ENCODE measurements around the gene SLC23A1.
A peak's percentile ranks its signal among the peaks of the same experiment; 100 is the strongest.

SLC23A1 gene

DNA sequence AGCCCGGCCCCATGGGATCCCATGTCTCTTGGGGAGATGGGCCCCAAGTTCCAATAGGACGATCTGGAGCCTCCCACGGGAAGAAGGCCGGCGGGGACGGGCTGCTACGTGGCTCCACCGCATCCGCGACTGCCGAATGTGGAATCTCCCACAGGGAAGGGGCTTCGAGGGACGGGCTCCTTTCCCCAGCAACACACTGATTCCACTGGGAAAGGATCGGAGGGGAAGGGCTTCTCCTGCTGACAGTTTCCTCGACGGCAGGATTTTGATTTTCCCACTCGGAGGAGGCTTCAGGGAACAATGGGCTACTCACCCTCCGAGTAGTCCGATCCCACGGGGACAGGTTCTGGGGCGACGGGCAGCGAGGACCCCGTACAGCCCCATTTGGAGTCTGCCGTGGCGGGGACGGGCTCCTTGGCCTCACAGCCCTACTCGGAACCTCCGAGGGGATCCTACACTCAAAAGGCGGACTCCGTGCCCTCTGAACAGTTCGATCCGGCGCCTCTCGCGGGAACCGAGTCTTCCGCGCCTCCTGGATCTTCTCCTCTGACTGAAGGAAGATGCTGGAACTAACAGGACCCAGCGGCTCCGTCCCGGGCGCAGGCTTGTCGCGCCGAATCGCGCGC lies 10.5 kb upstream of the SLC23A1 start:
- TF ChIP-seq ZFP30 (CRISPR knock-in tag; IDR thresholded peaks at IDR 0.05) (no peak), ISL1 (CRISPR knock-in tag; IDR thresholded peaks at IDR 0.05) (no peak), GLIS3 (CRISPR knock-in tag; IDR thresholded peaks at IDR 0.05) (no peak)
- no peak for ATAC-seq

DNA sequence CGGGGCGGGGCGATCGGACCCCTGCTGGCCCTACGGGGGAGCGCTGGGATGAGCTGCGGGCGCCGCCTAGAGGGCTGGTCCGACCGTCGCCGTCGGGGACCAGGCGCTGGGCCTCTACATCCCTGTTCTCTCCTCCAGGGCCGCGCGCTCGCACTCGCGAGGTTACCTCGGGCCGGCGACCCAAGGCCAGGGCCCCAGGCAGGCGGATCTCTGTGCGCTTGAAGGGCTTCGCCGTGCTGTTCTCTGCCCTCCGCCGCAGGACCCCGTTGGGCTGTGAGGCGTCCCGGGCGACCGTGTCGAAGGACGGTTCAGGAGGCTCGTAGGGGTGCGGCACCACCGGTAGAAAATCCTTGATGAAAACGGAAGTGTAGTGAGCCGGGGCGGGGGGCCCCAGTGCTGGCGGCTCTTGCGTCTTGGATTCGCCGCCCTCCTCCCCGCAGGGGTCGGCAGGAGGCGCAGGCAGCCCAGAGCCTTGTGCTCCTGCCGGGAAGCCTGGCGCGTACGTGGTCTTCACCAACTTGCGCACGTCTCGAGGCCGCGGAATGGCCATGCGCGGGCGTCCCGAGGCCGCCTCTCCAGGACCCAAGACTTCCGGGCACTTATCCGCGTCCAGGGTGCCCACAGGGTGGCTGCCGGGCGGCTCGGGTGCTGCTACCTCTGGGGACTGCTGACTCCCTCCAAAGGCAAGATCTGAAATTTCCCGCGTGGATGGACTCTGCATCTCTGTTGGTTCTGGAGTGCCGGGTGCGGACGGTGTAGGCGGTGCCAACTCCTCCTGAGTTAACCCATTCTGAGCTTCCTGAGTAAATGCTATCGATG lies 9.8 kb upstream of the SLC23A1 start:
- TF ChIP-seq, protein P1, sequence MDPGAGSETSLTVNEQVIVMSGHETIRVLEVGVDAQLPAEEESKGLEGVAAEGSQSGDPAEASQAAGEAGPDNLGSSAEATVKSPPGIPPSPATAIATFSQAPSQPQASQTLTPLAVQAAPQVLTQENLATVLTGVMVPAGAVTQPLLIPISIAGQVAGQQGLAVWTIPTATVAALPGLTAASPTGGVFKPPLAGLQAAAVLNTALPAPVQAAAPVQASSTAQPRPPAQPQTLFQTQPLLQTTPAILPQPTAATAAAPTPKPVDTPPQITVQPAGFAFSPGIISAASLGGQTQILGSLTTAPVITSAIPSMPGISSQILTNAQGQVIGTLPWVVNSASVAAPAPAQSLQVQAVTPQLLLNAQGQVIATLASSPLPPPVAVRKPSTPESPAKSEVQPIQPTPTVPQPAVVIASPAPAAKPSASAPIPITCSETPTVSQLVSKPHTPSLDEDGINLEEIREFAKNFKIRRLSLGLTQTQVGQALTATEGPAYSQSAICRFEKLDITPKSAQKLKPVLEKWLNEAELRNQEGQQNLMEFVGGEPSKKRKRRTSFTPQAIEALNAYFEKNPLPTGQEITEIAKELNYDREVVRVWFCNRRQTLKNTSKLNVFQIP (CRISPR knock-in tag; IDR thresholded peaks at IDR 0.05; ENCODE audit: borderline replicate concordance, low read depth) = no peak
- TF ChIP-seq ARNTL (CRISPR knock-in tag; IDR thresholded peaks at IDR 0.05; ENCODE audit: borderline replicate concordance, low read depth) = no peak
- no peak for TF ChIP-seq BACH2 (CRISPR knock-in tag; IDR thresholded peaks at IDR 0.05; ENCODE audit: borderline replicate concordance)
- TF ChIP-seq CSDC2 (CRISPR knock-in tag; IDR thresholded peaks at IDR 0.05) = no peak
- TF ChIP-seq ZNF565 (CRISPR knock-in tag; conservative IDR thresholded peaks at IDR 0.05; ENCODE audit: low read depth) = no peak
- TF ChIP-seq ISL1 (CRISPR knock-in tag; IDR thresholded peaks at IDR 0.05) = no peak
- TF ChIP-seq, protein P2, sequence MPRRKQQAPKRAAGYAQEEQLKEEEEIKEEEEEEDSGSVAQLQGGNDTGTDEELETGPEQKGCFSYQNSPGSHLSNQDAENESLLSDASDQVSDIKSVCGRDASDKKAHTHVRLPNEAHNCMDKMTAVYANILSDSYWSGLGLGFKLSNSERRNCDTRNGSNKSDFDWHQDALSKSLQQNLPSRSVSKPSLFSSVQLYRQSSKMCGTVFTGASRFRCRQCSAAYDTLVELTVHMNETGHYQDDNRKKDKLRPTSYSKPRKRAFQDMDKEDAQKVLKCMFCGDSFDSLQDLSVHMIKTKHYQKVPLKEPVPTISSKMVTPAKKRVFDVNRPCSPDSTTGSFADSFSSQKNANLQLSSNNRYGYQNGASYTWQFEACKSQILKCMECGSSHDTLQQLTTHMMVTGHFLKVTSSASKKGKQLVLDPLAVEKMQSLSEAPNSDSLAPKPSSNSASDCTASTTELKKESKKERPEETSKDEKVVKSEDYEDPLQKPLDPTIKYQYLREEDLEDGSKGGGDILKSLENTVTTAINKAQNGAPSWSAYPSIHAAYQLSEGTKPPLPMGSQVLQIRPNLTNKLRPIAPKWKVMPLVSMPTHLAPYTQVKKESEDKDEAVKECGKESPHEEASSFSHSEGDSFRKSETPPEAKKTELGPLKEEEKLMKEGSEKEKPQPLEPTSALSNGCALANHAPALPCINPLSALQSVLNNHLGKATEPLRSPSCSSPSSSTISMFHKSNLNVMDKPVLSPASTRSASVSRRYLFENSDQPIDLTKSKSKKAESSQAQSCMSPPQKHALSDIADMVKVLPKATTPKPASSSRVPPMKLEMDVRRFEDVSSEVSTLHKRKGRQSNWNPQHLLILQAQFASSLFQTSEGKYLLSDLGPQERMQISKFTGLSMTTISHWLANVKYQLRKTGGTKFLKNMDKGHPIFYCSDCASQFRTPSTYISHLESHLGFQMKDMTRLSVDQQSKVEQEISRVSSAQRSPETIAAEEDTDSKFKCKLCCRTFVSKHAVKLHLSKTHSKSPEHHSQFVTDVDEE (CRISPR knock-in tag; IDR thresholded peaks at IDR 0.05) = no peak
- TF ChIP-seq ZC3H10 (CRISPR knock-in tag; IDR thresholded peaks at IDR 0.05) = no peak
- peak; percentile 56 for ATAC-seq

DNA sequence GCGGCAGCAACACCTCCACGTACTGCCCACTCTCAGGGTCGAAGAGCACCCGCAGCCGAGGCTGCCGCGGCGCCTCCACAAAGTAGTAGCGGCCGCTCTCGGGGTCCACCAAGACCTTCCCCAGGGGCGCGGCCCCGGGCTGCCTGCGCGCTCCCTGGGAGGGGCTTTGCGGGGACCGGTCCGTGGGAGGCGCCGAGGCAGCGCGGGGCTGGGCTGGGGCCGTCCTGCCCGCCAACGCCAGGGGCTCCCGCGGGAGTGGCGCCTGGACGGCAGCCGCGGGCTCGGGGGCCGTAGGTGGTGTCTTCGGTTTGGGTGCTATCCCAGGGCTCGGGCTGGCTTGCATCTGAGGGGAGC lies 9.2 kb upstream of the SLC23A1 start:
- no peak for TF ChIP-seq TCF4 (CRISPR knock-in tag; IDR thresholded peaks at IDR 0.05; ENCODE audit: borderline replicate concordance)
- no peak for TF ChIP-seq BACH2 (CRISPR knock-in tag; IDR thresholded peaks at IDR 0.05; ENCODE audit: borderline replicate concordance)
- no peak for TF ChIP-seq RARB (CRISPR knock-in tag; IDR thresholded peaks at IDR 0.05)
- TF ChIP-seq ZFP3 (CRISPR knock-in tag; IDR thresholded peaks at IDR 0.05) = no peak
- TF ChIP-seq SNAI2 (CRISPR knock-in tag; IDR thresholded peaks at IDR 0.05) = no peak
- TF ChIP-seq ZNF8 (CRISPR knock-in tag; IDR thresholded peaks at IDR 0.05) = no peak
- no peak for TF ChIP-seq CSDC2 (CRISPR knock-in tag; IDR thresholded peaks at IDR 0.05)
- TF ChIP-seq ZNF565 (CRISPR knock-in tag; conservative IDR thresholded peaks at IDR 0.05; ENCODE audit: low read depth) = no peak
- no peak for TF ChIP-seq PPARA (CRISPR knock-in tag; IDR thresholded peaks at IDR 0.05; ENCODE audit: borderline replicate concordance)
- no peak for TF ChIP-seq GLIS3 (CRISPR knock-in tag; IDR thresholded peaks at IDR 0.05)
- TF ChIP-seq, protein P3, sequence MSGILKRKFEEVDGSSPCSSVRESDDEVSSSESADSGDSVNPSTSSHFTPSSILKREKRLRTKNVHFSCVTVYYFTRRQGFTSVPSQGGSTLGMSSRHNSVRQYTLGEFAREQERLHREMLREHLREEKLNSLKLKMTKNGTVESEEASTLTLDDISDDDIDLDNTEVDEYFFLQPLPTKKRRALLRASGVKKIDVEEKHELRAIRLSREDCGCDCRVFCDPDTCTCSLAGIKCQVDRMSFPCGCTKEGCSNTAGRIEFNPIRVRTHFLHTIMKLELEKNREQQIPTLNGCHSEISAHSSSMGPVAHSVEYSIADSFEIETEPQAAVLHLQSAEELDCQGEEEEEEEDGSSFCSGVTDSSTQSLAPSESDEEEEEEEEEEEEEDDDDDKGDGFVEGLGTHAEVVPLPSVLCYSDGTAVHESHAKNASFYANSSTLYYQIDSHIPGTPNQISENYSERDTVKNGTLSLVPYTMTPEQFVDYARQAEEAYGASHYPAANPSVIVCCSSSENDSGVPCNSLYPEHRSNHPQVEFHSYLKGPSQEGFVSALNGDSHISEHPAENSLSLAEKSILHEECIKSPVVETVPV (CRISPR knock-in tag; IDR thresholded peaks at IDR 0.05) = no peak
- no peak for TF ChIP-seq ZNF70 (CRISPR knock-in tag; IDR thresholded peaks at IDR 0.05)
- TF ChIP-seq ARNTL (CRISPR knock-in tag; IDR thresholded peaks at IDR 0.05; ENCODE audit: borderline replicate concordance, low read depth) = no peak
- TF ChIP-seq, protein P1 (CRISPR knock-in tag; IDR thresholded peaks at IDR 0.05; ENCODE audit: borderline replicate concordance, low read depth) = no peak
- TF ChIP-seq, protein P4, sequence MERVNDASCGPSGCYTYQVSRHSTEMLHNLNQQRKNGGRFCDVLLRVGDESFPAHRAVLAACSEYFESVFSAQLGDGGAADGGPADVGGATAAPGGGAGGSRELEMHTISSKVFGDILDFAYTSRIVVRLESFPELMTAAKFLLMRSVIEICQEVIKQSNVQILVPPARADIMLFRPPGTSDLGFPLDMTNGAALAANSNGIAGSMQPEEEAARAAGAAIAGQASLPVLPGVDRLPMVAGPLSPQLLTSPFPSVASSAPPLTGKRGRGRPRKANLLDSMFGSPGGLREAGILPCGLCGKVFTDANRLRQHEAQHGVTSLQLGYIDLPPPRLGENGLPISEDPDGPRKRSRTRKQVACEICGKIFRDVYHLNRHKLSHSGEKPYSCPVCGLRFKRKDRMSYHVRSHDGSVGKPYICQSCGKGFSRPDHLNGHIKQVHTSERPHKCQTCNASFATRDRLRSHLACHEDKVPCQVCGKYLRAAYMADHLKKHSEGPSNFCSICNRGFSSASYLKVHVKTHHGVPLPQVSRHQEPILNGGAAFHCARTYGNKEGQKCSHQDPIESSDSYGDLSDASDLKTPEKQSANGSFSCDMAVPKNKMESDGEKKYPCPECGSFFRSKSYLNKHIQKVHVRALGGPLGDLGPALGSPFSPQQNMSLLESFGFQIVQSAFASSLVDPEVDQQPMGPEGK (CRISPR knock-in tag; IDR thresholded peaks at IDR 0.05; ENCODE audit: borderline replicate concordance) = no peak
- no peak for TF ChIP-seq ZFP30 (CRISPR knock-in tag; IDR thresholded peaks at IDR 0.05)
- TF ChIP-seq, protein P5, sequence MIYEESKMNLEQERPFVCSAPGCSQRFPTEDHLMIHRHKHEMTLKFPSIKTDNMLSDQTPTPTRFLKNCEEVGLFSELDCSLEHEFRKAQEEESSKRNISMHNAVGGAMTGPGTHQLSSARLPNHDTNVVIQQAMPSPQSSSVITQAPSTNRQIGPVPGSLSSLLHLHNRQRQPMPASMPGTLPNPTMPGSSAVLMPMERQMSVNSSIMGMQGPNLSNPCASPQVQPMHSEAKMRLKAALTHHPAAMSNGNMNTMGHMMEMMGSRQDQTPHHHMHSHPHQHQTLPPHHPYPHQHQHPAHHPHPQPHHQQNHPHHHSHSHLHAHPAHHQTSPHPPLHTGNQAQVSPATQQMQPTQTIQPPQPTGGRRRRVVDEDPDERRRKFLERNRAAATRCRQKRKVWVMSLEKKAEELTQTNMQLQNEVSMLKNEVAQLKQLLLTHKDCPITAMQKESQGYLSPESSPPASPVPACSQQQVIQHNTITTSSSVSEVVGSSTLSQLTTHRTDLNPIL (CRISPR knock-in tag; IDR thresholded peaks at IDR 0.05; ENCODE audit: low read depth) = no peak
- no peak for TF ChIP-seq OSR1 (CRISPR knock-in tag; IDR thresholded peaks at IDR 0.05)
- TF ChIP-seq TOX (CRISPR knock-in tag; IDR thresholded peaks at IDR 0.05; ENCODE audit: borderline replicate concordance) = no peak
- ATAC-seq = no peak
